ENCODE data around the gene VAC14.
"Not testable (repeated sequence)": the region's sequence is repeated elsewhere in the genome, so short reads cannot be mapped to it uniquely, and the experiment has no call there.

The VAC14 gene

DNA sequence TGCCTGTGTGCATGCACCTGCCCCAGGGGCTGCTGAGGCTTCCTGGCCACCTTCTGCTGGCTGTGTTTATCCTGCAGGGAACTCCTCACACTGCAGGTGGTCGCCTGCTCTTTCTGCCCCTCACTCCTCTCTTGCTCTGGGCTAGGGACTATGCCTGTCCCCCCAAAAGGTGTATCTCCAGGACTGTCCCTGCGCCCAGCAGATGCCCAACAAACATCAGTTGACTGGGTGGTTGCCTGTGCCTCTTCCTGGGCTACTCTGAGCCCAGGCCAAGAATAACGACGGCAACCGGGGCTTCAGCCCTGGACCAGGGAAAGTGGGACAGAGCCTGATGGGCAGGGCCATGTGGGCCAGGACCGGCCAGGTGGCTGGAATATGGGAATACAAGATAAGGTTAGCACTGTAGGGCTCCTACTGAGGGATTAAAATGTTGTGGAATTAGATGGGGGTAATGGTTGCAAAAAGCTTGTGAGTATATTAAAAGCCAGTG lies 55.4 kb downstream of the VAC14 start:
- in situ Hi-C loops (cut with MboI; ENCODE audit: low sequenced_read_pairs): no loop called here

- in situ Hi-C loops (cut with MboI; ENCODE audit: low sequenced_read_pairs): no loop called here
These were observed 56.6 kb downstream of the VAC14 start for GRCh38 chr16:70744366-70744765.

GRCh38 chr16:70743791-70744190 lies 57.2 kb downstream of the VAC14 start:
- in situ Hi-C loops (cut with MboI; ENCODE audit: low sequenced_read_pairs): no loop called here

DNA sequence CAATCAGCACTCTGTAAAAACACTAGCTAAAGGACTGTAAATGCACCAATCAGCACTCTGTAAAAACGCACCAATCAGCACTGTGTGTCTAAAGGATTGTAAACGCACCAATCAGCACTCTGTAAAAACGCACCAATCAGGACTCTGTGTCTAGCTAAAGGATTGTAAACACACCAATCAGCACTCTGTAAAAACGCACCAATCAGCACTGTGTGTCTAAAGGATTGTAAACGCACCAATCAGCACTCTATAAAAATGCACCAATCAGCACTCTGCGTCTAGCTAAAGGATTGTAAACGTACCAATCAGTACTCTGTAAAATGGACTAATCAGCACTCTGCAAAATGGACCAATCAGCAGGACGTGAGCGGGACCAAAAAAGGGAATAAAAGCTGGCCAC lies 58.0 kb downstream of the VAC14 start:
- in situ Hi-C loops (cut with MboI; ENCODE audit: low sequenced_read_pairs): not testable (repeated sequence)

DNA sequence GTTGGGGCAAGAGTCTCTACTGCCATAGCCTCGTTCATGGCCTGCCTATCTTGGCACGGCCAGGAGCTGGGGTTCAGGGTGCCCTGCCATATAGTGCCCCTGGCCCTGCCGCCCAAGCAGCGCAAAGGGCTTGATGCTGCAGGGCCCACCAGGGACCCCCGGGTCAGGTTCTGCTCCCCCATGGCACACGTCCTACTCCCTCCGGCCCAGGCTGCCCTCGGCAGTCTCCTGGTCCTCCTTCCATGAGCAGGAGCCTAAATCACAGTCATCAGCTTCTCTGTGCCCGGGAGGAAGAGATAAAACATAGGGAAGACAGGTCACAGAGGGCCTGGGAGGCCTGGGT lies 59.2 kb downstream of the VAC14 start:
- in situ Hi-C loops (cut with MboI; ENCODE audit: low sequenced_read_pairs): no loop called here

- in situ Hi-C loops (cut with MboI; ENCODE audit: low sequenced_read_pairs): no loop called here
These were observed 59.8 kb downstream of the VAC14 start for GRCh38 chr16:70740914-70741782.

GRCh38 chr16:70740174-70740913 lies 60.6 kb downstream of the VAC14 start:
- in situ Hi-C loops (cut with MboI; ENCODE audit: low sequenced_read_pairs): no loop called here

DNA sequence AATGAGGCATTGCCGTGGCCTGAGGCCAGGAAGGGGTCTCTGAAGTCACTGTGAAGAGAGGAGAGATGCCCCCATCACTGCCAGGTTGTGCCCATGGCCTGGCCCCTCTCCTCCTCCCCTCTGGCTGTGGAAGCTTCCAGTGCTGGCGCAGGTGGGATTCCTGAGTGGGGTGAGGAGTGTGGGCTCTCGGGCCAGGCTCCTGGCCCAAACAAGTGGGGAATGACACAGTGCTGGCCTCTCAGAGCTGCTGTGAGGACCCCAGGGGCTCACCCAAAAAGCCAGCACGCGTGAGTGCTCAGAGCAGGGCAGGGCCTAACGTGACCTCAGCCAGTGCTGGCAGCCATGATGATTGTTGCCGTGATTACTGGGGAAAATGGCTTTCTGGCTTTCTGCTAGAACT lies 61.6 kb downstream of the VAC14 start:
- in situ Hi-C loops (cut with MboI; ENCODE audit: low sequenced_read_pairs): no loop called here

- in situ Hi-C loops (cut with MboI; ENCODE audit: low sequenced_read_pairs): no loop called here
These were observed 62.6 kb downstream of the VAC14 start for GRCh38 chr16:70738083-70738977.

- in situ Hi-C loops (cut with MboI; ENCODE audit: low sequenced_read_pairs): no loop called here
These were observed 63.4 kb downstream of the VAC14 start for GRCh38 chr16:70737377-70738082.

GRCh38 chr16:70736465-70737376 lies 64.2 kb downstream of the VAC14 start:
- in situ Hi-C loops (cut with MboI; ENCODE audit: low sequenced_read_pairs): no loop called here

GRCh38 chr16:70735141-70735979 lies 65.6 kb downstream of the VAC14 start:
- in situ Hi-C loops (cut with MboI; ENCODE audit: low sequenced_read_pairs): no loop called here

GRCh38 chr16:70734522-70735095 lies 66.3 kb downstream of the VAC14 start:
- in situ Hi-C loops (cut with MboI; ENCODE audit: low sequenced_read_pairs): no loop called here

DNA sequence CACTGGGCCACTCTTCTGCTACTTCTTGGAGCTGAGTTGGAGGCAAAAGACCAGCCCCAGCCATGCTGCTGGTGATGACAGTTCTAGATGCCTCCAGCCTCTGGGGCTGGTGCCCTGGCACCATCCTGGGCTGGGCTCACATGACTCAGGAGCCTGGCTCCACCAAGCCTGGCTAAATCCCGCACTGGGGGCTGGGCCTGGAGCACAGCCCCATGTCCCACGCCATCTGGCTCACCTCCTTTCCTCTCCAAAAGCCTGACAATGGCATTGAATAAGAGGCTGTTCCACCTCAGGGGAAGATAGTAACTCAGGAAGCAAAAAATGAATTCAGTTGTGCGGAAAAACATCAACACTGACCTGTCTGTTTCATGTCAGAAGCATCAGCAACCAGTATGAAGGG lies 70.0 kb downstream of the VAC14 start:
- in situ Hi-C loops (cut with MboI; ENCODE audit: low sequenced_read_pairs): no loop called here

- in situ Hi-C loops (cut with MboI; ENCODE audit: low sequenced_read_pairs): no loop called here
These were observed 70.9 kb downstream of the VAC14 start for GRCh38 chr16:70730031-70730430.

GRCh38 chr16:70729292-70729691 lies 71.7 kb downstream of the VAC14 start:
- in situ Hi-C loops (cut with MboI; ENCODE audit: low sequenced_read_pairs): no loop called here

GRCh38 chr16:70728150-70728549 lies 72.8 kb downstream of the VAC14 start:
- in situ Hi-C loops (cut with MboI; ENCODE audit: low sequenced_read_pairs): no loop called here

DNA sequence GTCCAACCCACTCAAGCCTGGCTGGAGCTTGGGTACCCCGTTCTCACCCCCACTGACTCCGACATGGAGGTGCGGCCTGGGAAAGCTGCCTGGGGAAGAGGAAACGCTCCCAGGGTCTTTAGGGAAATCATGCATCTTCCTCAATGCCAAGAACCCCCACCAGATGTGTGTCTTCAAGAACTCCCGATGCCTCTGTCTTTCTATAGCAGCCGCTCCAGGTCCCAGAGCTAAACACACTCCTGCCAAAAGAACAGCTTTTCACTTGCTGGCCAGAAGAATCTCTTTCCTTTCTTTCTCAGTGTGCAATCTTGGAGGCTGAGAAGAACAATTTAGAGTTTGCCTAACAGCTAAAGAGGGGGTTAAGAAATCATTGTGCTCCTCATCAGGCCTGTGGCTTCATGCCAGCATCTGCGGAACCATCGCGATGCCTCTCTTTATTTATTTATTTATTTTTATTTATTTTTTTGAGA lies 74.0 kb downstream of the VAC14 start:
- in situ Hi-C loops (cut with MboI; ENCODE audit: low sequenced_read_pairs): no loop called here
